NCI-H1417 (cell line): ENCODE measurements around the gene TEX38.
"Not testable (repeated sequence)": the region's sequence is repeated elsewhere in the genome, so short reads cannot be mapped to it uniquely, and the experiment has no call there.

Source experiments
- DNase-seq, 3 experiments: peaks; one replicate each; lab custom pipeline; 2025; lab: John Stamatoyannopoulos, UW

TEX38 gene

GRCh38 chr1:46687921-46688509 lies 16.4 kb downstream of the TEX38 start:
- no peak for DNase-seq

DNA sequence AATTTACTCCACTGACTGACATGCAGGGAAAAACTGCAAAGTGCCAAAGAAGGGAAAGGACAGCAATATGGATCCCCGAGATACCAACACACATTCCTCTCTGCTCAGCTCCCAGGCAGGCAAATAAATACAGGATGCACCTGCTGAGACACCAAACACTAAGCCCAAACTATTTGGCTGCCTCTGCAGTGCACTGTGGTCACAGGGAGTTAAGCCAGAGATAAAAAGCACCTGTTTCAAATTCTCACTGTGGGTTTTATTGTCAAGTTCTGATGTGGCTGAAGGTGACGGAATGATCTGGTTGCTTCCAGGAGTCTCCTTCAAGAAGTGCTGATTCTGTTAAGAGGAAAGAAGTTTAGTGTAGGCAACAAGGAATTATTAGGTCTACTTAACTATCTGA lies 17.7 kb downstream of the TEX38 start:
- DNase-seq: no peak

DNA sequence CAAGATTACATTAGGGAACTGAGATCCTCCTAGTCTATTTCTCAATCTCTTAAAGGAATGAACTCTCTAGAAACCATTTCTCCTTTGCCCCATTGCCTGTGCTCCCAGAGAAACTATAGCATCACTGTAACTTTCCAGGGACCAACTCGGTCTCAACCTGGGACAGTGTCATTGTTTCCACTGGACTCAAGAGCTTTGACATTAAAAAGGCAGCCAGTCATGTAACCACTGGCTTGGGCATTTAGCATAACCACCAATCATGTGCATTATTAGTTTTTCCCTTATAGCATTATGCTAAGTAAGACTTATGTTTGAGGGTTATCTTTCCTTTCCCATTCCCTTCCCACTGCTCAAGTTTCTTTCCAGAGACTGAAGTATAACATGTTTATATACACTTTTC lies 18.2 kb downstream of the TEX38 start:
- DNase-seq: no peak

- DNase-seq: peak in 2 of 3 experiments; percentile 19 to 70
Measured at GRCh38 chr1:46690931-46691421, 19.3 kb downstream of the TEX38 start.

DNA sequence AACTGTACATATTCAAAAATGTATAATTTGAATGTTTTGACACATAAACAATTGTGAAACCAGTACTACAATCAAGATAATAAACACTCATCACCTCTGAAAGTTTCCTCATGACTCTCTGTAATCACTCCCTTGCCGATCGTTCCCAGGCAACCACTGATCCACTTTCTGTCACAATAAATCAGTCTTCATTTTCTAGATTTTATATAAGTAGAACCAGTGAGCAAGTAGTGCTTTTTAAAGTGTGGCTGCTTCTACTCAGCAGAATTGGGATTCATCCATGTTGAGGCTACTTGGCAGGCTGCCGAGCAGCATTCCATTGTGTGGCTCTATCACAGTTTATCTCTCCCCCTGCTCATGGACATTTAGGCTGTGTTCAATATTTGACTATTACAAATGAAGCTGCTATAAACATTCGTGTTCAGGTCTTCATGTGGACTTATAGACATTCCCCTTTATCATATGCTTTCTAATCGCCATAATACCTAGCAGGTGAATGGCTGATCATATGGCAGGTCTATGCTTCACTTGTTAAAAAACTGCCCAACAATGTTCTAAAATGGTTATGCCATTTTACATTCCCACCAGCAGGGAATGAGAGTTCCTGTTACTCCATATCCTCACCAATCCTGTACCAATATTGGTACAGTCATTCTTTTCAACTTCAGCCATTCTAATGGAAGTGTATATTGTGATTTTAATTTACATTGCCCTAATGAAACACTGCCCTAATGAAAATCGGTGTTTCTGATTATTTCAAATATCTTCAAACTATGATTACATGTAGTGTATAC lies 20.5 kb downstream of the TEX38 start:
- DNase-seq: no peak

DNA sequence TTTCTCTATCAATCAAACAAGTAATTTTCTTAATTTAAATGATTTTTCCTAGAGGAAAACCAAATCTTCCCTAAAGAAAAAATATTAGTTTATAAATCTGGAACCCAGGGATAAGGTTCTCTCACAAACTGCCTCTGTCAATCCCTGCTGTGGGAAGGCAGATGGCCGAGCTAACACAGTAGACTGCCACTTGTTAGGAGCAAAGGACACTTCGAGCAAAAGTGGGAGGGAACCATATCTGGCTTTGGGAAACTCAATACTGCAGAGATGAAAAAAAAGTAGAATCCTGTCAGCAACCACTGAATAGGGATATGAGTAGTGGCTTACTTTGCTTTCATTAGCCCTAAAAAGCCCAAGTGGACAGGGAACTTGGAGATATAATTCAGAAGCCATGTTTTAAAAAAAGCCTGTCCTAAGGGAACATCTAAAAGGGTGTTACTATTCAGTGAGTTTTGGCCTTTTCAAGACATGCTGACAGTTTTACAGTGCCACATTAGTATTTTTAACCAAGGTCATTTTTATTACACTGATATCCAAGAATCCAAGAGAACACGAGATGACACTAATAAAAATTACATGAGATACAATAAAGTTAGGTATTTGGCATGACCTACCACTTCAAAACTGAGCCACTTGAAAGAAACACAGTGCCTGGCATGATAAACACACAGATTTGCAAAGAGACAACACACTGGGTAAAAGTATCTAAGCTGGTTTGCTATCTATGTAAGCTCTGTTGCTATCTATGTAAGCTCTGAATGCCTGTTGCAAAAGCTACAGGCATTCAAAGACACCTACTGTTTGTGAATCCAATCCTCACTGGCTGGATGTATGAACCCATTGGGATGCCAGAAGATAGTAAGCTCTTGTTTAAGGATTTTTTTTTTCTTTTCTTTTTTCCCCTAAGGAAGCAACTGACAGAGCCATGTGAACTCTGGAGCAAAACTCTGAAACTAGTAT lies 21.4 kb downstream of the TEX38 start:
- DNase-seq: no peak

DNA sequence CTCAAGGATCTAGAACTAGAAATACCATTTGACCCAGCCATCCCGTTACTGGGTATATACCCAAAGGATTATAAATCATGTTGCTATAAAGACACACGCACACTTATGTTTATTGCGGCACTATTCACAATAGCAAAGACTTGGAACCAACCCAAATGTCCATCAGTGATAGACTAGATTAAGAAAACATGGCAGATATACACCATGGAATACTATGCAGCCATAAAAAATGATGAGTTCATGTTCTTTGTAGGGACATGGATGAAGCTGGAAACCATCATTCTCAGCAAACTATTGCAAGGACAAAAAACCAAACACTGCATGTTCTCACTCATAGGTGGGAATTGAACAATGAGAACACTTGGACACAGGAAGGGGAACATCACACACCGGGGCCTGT lies 23.0 kb downstream of the TEX38 start:
- DNase-seq: not testable (repeated sequence)

- no peak for DNase-seq
Measured at GRCh38 chr1:46697053-46697452, 25.4 kb downstream of the TEX38 start.

GRCh38 chr1:46699666-46700065 lies 28.0 kb downstream of the TEX38 start:
- no peak for DNase-seq

GRCh38 chr1:46703927-46704641 lies 32.4 kb downstream of the TEX38 start:
- no peak for DNase-seq

- no peak for DNase-seq
Measured at GRCh38 chr1:46705408-46705807, 33.8 kb downstream of the TEX38 start.

DNA sequence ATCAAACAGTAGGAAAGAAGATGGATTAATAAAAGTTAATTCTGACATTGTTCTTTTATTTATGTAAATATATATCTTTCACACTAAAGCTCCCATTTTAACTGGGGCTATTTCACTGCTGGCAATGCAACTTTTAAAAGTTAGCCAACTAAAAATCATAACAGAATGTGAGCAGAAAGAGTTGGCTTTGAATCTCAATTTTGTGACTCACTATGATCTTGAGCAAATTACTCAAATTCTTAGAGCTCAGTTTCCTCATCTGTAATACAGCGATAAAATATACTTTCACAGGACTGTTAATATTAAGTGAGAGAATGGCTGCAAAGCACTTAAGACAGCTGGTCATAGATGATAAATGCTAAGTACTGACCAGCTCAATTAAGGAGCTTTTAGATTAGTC lies 36.5 kb downstream of the TEX38 start:
- DNase-seq: no peak

- no peak for DNase-seq
Measured at GRCh38 chr1:46714976-46715375, 43.3 kb downstream of the TEX38 start.

DNA sequence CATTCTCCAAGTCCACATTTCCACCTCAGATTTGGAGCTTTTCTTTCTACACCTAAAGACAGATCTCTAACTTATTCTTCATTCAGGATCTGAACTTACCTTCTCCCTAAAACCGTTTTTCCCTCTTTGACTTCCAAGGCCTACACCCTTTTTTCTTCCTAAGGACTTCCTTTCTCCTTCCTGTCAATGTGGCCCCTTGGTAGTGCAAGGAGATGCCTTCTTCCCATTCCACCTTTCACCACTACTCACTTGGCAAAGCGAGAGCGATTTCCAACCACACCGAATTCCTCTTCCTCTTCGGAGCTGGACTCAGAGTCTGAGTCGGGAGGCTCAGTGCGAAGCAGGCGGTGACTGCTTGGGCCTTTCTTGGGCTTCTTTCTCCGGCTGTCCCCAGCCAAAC lies 46.0 kb downstream of the TEX38 start:
- DNase-seq: no peak

DNA sequence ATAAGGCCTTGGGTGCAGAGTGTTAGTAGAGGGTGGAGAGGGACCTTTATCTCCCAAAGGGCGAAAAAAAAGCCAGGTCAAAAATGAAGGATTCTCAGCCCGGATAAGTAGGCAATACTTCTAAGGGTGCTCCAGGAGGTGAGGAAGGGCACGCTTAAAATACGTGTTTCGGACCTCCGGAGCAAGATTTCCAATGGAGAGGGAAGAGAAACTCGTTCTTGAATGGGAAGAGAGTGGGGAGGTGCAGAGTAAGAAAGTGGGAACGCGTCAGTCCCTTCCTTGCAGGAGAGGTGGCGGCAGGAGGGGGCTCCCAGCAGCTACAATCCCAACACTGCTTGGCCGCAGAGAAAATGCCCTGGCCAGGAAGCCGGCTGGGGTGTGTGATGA lies 46.7 kb downstream of the TEX38 start:
- DNase-seq: no peak

DNA sequence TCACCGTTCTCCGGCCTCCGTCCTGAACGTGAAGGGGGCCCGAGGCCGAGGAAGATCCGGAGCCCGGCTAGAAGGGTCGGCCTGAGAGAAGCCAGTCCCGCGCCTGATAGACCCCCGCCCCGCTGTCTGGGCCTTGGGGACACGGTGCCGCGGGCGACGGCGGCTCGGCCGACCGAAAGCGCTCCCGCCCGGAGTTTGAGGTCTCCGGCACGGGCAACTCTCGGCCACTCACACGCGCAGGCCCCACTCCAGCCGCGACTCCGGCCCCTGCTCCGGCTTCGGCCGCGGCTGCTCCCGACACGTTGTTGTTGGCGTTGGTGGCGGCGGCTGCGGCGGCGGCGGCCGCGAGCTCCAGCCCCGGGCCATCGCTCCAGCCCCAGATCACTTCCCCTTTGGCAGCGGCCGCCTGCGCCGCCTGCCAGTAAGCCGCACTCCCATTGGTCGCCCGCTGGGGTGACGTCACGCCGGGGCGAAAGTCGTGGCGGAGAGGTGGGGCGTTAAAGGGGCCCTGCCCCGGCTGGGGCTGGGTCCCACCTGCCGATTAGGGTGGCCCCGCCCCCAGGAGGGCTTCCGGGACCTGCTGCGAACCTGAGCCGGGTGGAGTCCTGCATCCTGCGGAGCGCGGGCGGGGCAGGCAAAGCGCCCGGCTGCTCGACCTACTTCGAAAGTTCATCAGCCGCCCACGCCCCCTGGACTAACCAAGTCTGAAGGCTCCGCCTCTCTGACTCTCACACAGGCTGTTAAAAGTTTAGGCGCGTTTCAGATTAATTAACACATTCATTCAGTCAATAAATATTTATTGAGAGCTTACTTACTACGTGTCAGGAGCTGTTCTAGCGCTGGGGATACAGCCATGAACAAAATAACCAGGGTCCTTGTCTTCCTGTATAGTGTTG lies 47.3 kb downstream of the TEX38 start, which contains the start of gene EFCAB14:
Gene EFCAB14 (minus strand): TSS at position 388 of the 896 bp plus-strand sequence. CDS start 1,027 bp downstream, outside the sequence.
- peak; percentile 94 to 97 (median 96) for DNase-seq

GRCh38 chr1:46719689-46720088 lies 48.0 kb downstream of the TEX38 start:
- peak in 2 of 3 experiments; percentile 44 to 62 for DNase-seq

DNA sequence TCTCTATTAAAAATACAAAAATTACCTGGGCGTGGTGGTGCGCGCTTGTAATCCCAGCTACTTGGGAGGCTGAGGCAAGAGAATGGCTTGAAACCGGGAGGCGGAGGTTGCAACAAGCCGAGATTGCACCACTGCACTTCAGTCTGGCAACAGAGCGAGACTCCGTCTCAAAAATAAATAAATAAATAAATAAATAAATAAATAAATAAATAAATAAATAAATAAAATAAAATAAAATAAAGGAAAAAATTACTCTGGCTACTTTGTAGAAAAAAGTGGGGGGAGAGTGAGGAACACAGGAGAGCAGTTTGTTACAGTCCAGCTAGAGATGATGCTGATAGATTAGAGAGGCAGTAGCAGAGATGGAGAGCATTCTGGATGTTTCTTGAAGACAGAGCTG lies 48.7 kb downstream of the TEX38 start:
- not testable (repeated sequence) for DNase-seq

DNA sequence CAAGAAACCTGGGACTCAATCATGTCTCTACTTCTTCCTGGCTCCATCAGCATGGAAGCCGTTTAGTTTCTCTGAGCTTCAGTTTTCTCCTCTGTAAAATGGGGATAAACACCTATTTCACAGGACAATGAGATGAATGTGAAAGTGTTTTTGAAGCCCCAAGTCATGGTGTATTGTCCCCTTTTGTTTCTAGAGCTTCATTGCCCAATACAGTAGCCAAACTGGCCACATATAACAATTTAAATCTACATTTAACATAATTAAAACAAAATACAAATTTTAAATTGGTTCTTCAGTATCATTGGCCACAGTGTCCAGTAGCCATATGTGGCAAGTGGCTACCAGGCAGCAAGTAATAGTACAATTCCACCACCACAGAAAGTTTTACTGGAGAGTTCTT lies 49.5 kb downstream of the TEX38 start:
- no peak for DNase-seq

DNA sequence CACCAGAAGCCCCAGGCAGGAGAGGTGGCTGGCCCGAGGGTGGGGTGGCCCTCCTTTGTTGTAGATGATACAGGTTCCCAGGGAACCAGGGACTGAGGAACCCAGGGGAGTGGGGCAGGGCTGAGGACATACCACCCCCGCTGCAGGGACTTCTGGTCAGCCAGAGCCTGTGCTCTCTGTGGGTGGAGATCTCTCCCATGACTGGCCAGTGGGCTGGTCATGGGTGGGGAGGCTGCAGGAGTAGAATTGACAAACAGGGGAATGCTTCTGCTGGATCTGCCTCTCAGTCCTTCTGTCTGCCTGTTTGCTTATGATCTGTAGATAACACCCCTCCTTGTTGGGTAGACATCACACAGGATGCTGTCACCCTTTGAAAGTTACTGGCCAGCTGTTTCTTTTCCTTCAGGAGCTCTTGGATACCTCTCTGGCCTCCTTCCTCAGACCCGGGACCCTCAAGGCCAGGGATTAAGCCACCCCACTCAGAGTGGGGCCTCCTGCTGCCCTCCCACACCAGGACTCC lies 50.1 kb downstream of the TEX38 start:
- no peak for DNase-seq
